Gastrocnemius medialis (tissue), 4 donors: ENCODE data around the gene CWC27. TPM values are rescaled to one million over a fixed set of nuclear protein-coding genes. Genes with fewer than 3 reads are reported as not detected.

Experiments
- ATAC-seq, 2 donors: fragments of 150-250 bp; one replicate each; pipeline ENCODE4 v1.9.1; 2016
- DNase-seq, 2 donors: peaks; one replicate each; pipeline ENCODE4 v3.0.0-alpha.2; 2019
- H3K27ac ChIP-seq, 4 donors: fragments of 200-600 bp; sonication (generic); 1 replicate in 1 of 4; 2 replicates in 3 of 4; pipeline ENCODE4 v1.5.1; 2016 to 2018; ENCODE audit warnings: mild to moderate bottlenecking in 2 of 4, moderate library complexity in 1 of 4
- H3K27me3 ChIP-seq, 3 donors: fragments of 200-600 bp; sonication (generic) in 2 of 3; 1 replicate in 1 of 3; 2 replicates in 2 of 3; pipeline versions ENCODE4 v1.5.1 to v1.6.0; 2016 to 2019; ENCODE audit warnings: mild to moderate bottlenecking in 1 of 3, moderate library complexity in 1 of 3
- H3K36me3 ChIP-seq, 2 donors: fragments of 200-600 bp; sonication (generic) in 1 of 2; one replicate each; pipeline ENCODE4 v1.5.1; 2017 to 2018
- H3K4me1 ChIP-seq, 2 donors: fragments of 200-600 bp; sonication (generic) in 1 of 2; one replicate each; pipeline ENCODE4 v1.5.1; 2016 to 2017; ENCODE audit warnings: mild to moderate bottlenecking in 2 of 2
- H3K4me3 ChIP-seq, 4 donors: fragments of 200-600 bp; sonication (generic) in 3 of 4; 1 replicate in 1 of 4; 2 replicates in 3 of 4; pipeline ENCODE4 v1.5.1; 2016 to 2019; ENCODE audit warnings: mild to moderate bottlenecking in 2 of 4
- H3K9me3 ChIP-seq, 3 donors: fragments of 200-600 bp; sonication (generic) in 2 of 3; 1 replicate in 1 of 3; 2 replicates in 2 of 3; pipeline ENCODE4 v1.5.1; 2016 to 2019
- CTCF ChIP-seq, 5 experiments: fragments of 450-650 bp in 3 of 5; fragments of 200-600 bp in 2 of 5; sonication (generic) in 2 of 5; IDR thresholded peaks in 4 of 5; conservative IDR thresholded peaks in 1 of 5; 1 replicate in 4 of 5; 2 replicates in 1 of 5; pipeline ENCODE4 v1.5.1; 2016 to 2019; ENCODE audit warnings: antibody characterized with exemption in 5 of 5, mild to moderate bottlenecking in 3 of 5, moderate library complexity in 3 of 5
- POLR2A ChIP-seq, 2 donors: fragments of 450-650 bp; IDR thresholded peaks; one replicate each; pipeline ENCODE4 v1.6.1; 2017; ENCODE audit warnings: antibody characterized with exemption in 2 of 2, mild to moderate bottlenecking in 2 of 2, moderate library complexity in 2 of 2
- in situ Hi-C, 4 donors: fragments of 200-750 bp; cut with MboI; loops; one replicate each; pipeline versions ENCODE4 v1.15.0 to v1.8.0; 2017; ENCODE audit warnings: low sequenced_read_pairs in 4 of 4
- intact Hi-C: fragments of 100-400 bp; cut with DNase I; formaldehyde crosslinking; loops from one replicate; pipeline ENCODE4 v1.15.1; 2023; ENCODE audit warnings: low total_unique reads
- total RNA-seq, 4 donors: library from RNA; depleted of rRNA; stranded (reverse); fragments of >200 nt; gene quantifications; one replicate each; pipeline versions ENCODE4 v1.1.0 to v1.2.3, GENCODE V29; 2016

The CWC27 gene
- total RNA-seq, 4 donors from 2014 or later, result 8.4 to 10.7 (median 8.6) TPM

- Histone ChIP-seq H3K36me3 (peaks cover 0 to 19% of the 10 kb centered on the region in 2 donors), H3K27ac (no peak overlapping the region), H3K4me1 (no peaks in the 10 kb centered on the region), H3K9me3 (no peaks in the 10 kb centered on the region), H3K27me3 (no peaks in the 10 kb centered on the region), H3K4me3 (no peak overlapping the region)
- no peak for ATAC-seq
- intact Hi-C loops (no loop called here), in situ Hi-C loops (loop anchor here in 3 of 4 donors (10.0 to 25.0 kb wide), 3 partner anchors 236 to 684 kb away; partner anchors contain the start of gene ADAMTS6 (in 1 of the 3))
- TF ChIP-seq POLR2A (IDR thresholded peaks at IDR 0.05), result no peak
- TF ChIP-seq CTCF (IDR thresholded peaks at IDR 0.05 in 4 of 5, conservative IDR thresholded peaks at IDR 0.05 in 1 of 5), result no peak
- no peak for DNase-seq
Observed at GRCh38 chr5:64800926-64801325, 32.2 kb downstream of the CWC27 start.

GRCh38 chr5:64806537-64806936, 37.8 kb downstream of the CWC27 start:
- in situ Hi-C loops, result loop anchor here (5.0 to 25.0 kb wide), 4 partner anchors 231 to 678 kb away; partner anchors contain the start of gene ADAMTS6 (in 2 of the 4)
- Histone ChIP-seq H3K36me3 (peaks cover 0 to 11% of the 10 kb centered on the region in 2 donors), H3K27me3 (no peaks in the 10 kb centered on the region), H3K9me3 (no peaks in the 10 kb centered on the region), H3K27ac (no peak overlapping the region), H3K4me1 (no peaks in the 10 kb centered on the region), H3K4me3 (no peak overlapping the region)
- TF ChIP-seq POLR2A (IDR thresholded peaks at IDR 0.05) (no peak), CTCF (IDR thresholded peaks at IDR 0.05 in 4 of 5, conservative IDR thresholded peaks at IDR 0.05 in 1 of 5) (no peak)
- intact Hi-C loops, result no loop called here
- no peak for ATAC-seq
- no peak for DNase-seq

GRCh38 chr5:64807520-64807919, 38.8 kb downstream of the CWC27 start:
- TF ChIP-seq CTCF (IDR thresholded peaks at IDR 0.05 in 4 of 5, conservative IDR thresholded peaks at IDR 0.05 in 1 of 5) (no peak), POLR2A (IDR thresholded peaks at IDR 0.05) (no peak)
- H3K36me3 ChIP-seq, result peaks cover 0 to 11% of the 10 kb centered on the region in 2 donors
- intact Hi-C loops, result no loop called here
- no peak overlapping the region for H3K27ac ChIP-seq
- in situ Hi-C loops, result loop anchor here (5.0 to 25.0 kb wide), 4 partner anchors 230 to 677 kb away; partner anchors contain the start of gene ADAMTS6 (in 2 of the 4)
- H3K27me3 ChIP-seq, result no peaks in the 10 kb centered on the region
- H3K4me3 ChIP-seq, result no peak overlapping the region
- H3K4me1 ChIP-seq, result no peaks in the 10 kb centered on the region
- DNase-seq, result no peak
- no peaks in the 10 kb centered on the region for H3K9me3 ChIP-seq
- ATAC-seq, result no peak

GRCh38 chr5:64811050-64811640, 42.4 kb downstream of the CWC27 start:
- peak; percentile 15 to 69 (median 57) for TF ChIP-seq CTCF (IDR thresholded peaks at IDR 0.05 in 4 of 5, conservative IDR thresholded peaks at IDR 0.05 in 1 of 5)
- TF ChIP-seq POLR2A (IDR thresholded peaks at IDR 0.05), result no peak
- Histone ChIP-seq H3K9me3 (no peaks in the 10 kb centered on the region), H3K4me1 (no peaks in the 10 kb centered on the region), H3K36me3 (no peaks in the 10 kb centered on the region), H3K27ac (no peak overlapping the region), H3K4me3 (no peak overlapping the region), H3K27me3 (no peaks in the 10 kb centered on the region)
- ATAC-seq (no peak), DNase-seq (no peak)
- intact Hi-C loops (loop anchor here (1.0 to 2.0 kb wide), 2 partner anchors 224 to 672 kb away; no protein-coding TSS in a partner anchor), in situ Hi-C loops (loop anchor here in 1 of 4 donors (10.0 to 25.0 kb wide), 2 partner anchors 226 to 674 kb away; partner anchors contain the start of gene ADAMTS6)
